Nephron progenitor cell (in vitro differentiated cells): Measurements from ENCODE around the gene GNG2.

Source experiments
- DNase-seq: peaks from one replicate; pipeline ENCODE4 v3.0.0; 2021
- H3K27ac Mint-ChIP-seq: 2 replicates; pipeline ENCODE4 v1.8.0; 2021; ENCODE audit warnings: mild to moderate bottlenecking, moderate library complexity, mixed read lengths
- H3K27me3 Mint-ChIP-seq: 2 replicates; pipeline ENCODE4 v1.8.0; 2021; ENCODE audit warnings: mild to moderate bottlenecking, low read depth, mixed read lengths; ENCODE audit not compliant: poor library complexity
- H3K36me3 Mint-ChIP-seq: 2 replicates; pipeline ENCODE4 v1.8.0; 2021; ENCODE audit warnings: low read depth, mixed read lengths
- H3K4me1 Mint-ChIP-seq: 2 replicates; pipeline ENCODE4 v1.8.0; 2021; ENCODE audit warnings: mixed read lengths
- H3K4me3 Mint-ChIP-seq: 2 replicates; pipeline ENCODE4 v1.8.0; 2021; ENCODE audit warnings: mild to moderate bottlenecking, moderate library complexity, mixed read lengths
- H3K9me3 Mint-ChIP-seq: 2 replicates; pipeline ENCODE4 v1.8.0; 2021; ENCODE audit warnings: mild to moderate bottlenecking, moderate library complexity, mixed read lengths
- TF ChIP-seq, protein P1 (sequence below): fragments of 200-600 bp; sonication (generic); IDR thresholded peaks from 2 replicates; pipeline ENCODE4 v1.5.0; 2021; ENCODE audit warnings: antibody characterized with exemption

Gene GNG2

DNA sequence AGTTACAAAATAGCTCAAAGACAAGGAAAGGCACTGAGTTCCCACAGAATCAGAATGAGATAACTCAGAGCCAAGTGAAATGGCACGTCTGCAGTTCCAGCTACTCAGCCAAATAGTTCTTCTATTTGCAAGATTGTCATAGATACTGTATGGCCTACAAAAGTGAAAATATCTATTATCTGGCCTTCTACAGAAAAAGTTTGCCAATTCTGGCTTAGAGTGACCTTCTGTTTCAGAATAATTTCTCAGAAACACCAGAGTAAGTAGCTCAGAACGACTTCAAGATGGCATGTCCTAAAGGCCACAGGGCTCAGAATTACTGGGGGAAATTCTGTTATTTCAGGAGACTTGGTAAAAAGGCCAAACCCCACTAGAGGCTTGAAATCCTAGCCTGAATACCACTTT lies 118.3 kb downstream of the GNG2 start:
- Mint-ChIP-seq H3K27ac (no peak overlapping the region), H3K4me1 (peaks cover 7% of the 10 kb centered on the region), H3K36me3 (no peaks in the 10 kb centered on the region), H3K9me3 (peaks cover under 1% of the 10 kb centered on the region), H3K4me3 (no peak overlapping the region), H3K27me3 (peaks cover 4% of the 10 kb centered on the region)
- TF ChIP-seq, protein P1, sequence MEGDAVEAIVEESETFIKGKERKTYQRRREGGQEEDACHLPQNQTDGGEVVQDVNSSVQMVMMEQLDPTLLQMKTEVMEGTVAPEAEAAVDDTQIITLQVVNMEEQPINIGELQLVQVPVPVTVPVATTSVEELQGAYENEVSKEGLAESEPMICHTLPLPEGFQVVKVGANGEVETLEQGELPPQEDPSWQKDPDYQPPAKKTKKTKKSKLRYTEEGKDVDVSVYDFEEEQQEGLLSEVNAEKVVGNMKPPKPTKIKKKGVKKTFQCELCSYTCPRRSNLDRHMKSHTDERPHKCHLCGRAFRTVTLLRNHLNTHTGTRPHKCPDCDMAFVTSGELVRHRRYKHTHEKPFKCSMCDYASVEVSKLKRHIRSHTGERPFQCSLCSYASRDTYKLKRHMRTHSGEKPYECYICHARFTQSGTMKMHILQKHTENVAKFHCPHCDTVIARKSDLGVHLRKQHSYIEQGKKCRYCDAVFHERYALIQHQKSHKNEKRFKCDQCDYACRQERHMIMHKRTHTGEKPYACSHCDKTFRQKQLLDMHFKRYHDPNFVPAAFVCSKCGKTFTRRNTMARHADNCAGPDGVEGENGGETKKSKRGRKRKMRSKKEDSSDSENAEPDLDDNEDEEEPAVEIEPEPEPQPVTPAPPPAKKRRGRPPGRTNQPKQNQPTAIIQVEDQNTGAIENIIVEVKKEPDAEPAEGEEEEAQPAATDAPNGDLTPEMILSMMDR = no peak
- no peak for DNase-seq

DNA sequence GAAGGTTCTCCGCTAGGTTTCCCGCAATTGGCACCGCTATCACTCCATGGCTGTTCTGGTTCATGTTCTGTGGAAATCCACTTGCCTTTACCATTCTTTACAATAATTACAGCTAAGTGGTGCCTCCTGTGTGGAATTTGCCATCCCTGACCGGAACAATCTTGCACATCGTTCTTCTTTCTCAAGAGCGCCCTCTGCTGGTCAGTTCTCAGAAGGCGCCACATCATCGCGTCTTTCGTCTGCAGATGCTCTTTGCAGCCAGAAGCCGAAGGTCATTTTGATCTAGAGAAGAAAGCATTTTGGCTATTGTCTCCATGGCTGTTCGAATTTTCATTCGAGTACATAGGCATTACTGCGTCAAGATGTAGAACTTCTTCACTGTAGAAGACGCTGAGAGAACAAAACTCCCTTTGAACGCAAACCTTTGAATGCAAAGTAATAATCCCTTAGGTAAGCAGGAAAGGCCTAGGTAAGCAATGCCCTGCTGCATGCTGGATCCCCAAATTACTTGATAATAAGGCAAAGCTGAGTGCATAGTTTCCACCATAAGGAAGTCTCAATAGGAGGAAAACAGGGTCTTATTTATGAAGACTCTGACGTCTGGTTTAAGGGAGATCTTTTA lies 118.8 kb downstream of the GNG2 start:
- Mint-ChIP-seq H3K4me3 (no peak overlapping the region), H3K9me3 (peaks cover 4% of the 10 kb centered on the region), H3K36me3 (no peaks in the 10 kb centered on the region), H3K27me3 (peaks cover 4% of the 10 kb centered on the region), H3K27ac (no peak overlapping the region), H3K4me1 (peaks cover 7% of the 10 kb centered on the region)
- TF ChIP-seq, protein P1 = peak; percentile 92
- DNase-seq = peak; percentile 89

DNA sequence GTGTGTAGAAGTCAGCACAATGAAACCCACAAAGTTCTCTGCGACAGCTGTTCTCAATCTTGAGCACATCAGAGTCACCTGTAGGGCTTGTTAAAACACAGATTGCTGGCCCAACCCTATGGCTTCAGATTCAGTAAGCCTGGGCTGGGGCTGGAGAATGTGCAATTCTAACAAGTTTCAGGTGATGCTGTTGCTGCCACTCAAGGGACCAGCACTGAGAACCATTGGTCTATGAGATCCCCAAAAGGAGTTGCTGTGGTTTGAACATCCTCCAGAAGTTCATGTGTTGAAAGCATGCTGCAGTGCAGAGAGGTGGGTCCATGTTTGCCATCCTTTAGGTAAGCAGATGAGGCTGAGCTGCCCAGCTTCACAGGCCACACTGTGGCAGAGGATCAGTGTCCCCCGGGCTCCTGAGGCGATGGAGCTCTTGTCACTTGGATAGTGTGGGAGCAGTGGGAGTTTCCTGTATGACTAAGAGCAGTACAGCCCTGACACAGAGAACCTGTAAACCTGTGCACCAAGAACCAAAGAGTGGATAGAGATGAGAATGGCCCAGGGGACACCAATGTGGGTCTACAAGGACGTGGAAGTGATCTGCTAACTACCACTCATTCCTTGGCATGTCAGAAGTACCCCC lies 120.9 kb downstream of the GNG2 start:
- TF ChIP-seq, protein P1 = no peak
- Mint-ChIP-seq H3K36me3 (no peaks in the 10 kb centered on the region), H3K27ac (no peak overlapping the region), H3K4me3 (no peak overlapping the region), H3K27me3 (peaks cover 9% of the 10 kb centered on the region), H3K4me1 (no peaks in the 10 kb centered on the region), H3K9me3 (peaks cover 8% of the 10 kb centered on the region)
- DNase-seq = no peak

- H3K27me3 Mint-ChIP-seq = peaks cover 10% of the 10 kb centered on the region
- TF ChIP-seq, protein P1 = no peak
- peaks cover 27% of the 10 kb centered on the region for H3K4me1 Mint-ChIP-seq
- H3K27ac Mint-ChIP-seq = no peak overlapping the region
- H3K9me3 Mint-ChIP-seq = peaks cover 8% of the 10 kb centered on the region
- peak overlapping the region; percentile 97 for H3K4me3 Mint-ChIP-seq
- no peak for DNase-seq
- peaks cover 12% of the 10 kb centered on the region for H3K36me3 Mint-ChIP-seq
Observed at GRCh38 chr14:51988221-51988620, 127.8 kb downstream of the GNG2 start.

- Mint-ChIP-seq H3K27ac (peak within 1 kb of the TSS; percentile 90), H3K27me3 (peaks cover 7% of the 10 kb centered on the region), H3K4me1 (peaks cover 27% of the 10 kb centered on the region), H3K36me3 (peaks cover 22% of the 10 kb centered on the region), H3K4me3 (peak within 1 kb of the TSS; percentile 97), H3K9me3 (peaks cover 3% of the 10 kb centered on the region)
- peak; percentile 93 for DNase-seq
- TF ChIP-seq, protein P1 = no peak
Observed at GRCh38 chr14:51989293-51990234, 129.2 kb downstream of the GNG2 start, which contains the start of gene RTRAF. TSS of gene RTRAF (plus strand) at chr14:51989546. CDS start at chr14:51989640, 94 bp downstream.
